AG20443 (cell line): ENCODE measurements around the gene ROR1.

Source experiments
- DNase-seq: peaks from one replicate; pipeline ENCODE4 v3.0.0; 2012; ENCODE audit warnings: low spot score, mixed read lengths

The ROR1 gene

GRCh38 chr1:63883494-63884235 is 109.8 kb downstream of the ROR1 start:
- DNase-seq = no peak

- DNase-seq = no peak
Measured at GRCh38 chr1:63884486-63884885, 110.7 kb downstream of the ROR1 start.

- DNase-seq = no peak
Measured at GRCh38 chr1:63885899-63886298, 112.1 kb downstream of the ROR1 start.

GRCh38 chr1:63886340-63886739 is 112.5 kb downstream of the ROR1 start:
- DNase-seq = no peak

GRCh38 chr1:63887809-63888208 is 114.0 kb downstream of the ROR1 start:
- no peak for DNase-seq

GRCh38 chr1:63888984-63889383 is 115.2 kb downstream of the ROR1 start:
- no peak for DNase-seq

GRCh38 chr1:63890468-63890867 is 116.7 kb downstream of the ROR1 start:
- no peak for DNase-seq

- DNase-seq = no peak
Measured at GRCh38 chr1:63891060-63891690, 117.4 kb downstream of the ROR1 start.

- peak; percentile 77 for DNase-seq
Measured at GRCh38 chr1:63892632-63893395, 119.0 kb downstream of the ROR1 start.

- no peak for DNase-seq
Measured at GRCh38 chr1:63893976-63894375, 120.2 kb downstream of the ROR1 start.

- no peak for DNase-seq
Measured at GRCh38 chr1:63894627-63895265, 120.9 kb downstream of the ROR1 start.

GRCh38 chr1:63896755-63897154 is 122.9 kb downstream of the ROR1 start:
- DNase-seq = no peak

- DNase-seq = no peak
Measured at GRCh38 chr1:63898428-63899196, 124.8 kb downstream of the ROR1 start.

GRCh38 chr1:63901094-63901493 is 127.3 kb downstream of the ROR1 start:
- no peak for DNase-seq

GRCh38 chr1:63902844-63903589 is 129.2 kb downstream of the ROR1 start:
- peak; percentile 45 for DNase-seq

GRCh38 chr1:63903947-63904610 is 130.3 kb downstream of the ROR1 start:
- no peak for DNase-seq

GRCh38 chr1:63904826-63905225 is 131.0 kb downstream of the ROR1 start:
- DNase-seq = no peak

GRCh38 chr1:63906047-63906704 is 132.4 kb downstream of the ROR1 start:
- DNase-seq = no peak

GRCh38 chr1:63907051-63907450 is 133.2 kb downstream of the ROR1 start:
- no peak for DNase-seq

GRCh38 chr1:63908016-63908415 is 134.2 kb downstream of the ROR1 start:
- DNase-seq = no peak
